CD14-positive monocyte (primary cell): ENCODE measurements around the gene ERCC6L2. TPM values are rescaled to one million over a fixed set of nuclear protein-coding genes. Genes with fewer than 3 reads are reported as not detected.

Source experiments
- DNase-seq, 3 donors: peaks; one replicate each; pipeline ENCODE4 v3.0.0-alpha.2; 2011 to 2022
- H2AFZ ChIP-seq: 2 replicates; pipeline ENCODE4 v1.6.0; 2012; ENCODE audit warnings: mild to moderate bottlenecking, low read depth, low read length, inconsistent platforms; ENCODE audit not compliant: insufficient read depth, poor library complexity, severe bottlenecking
- H3K27ac ChIP-seq, 2 donors: 1 replicate in 1 of 2; 2 replicates in 1 of 2; pipeline ENCODE4 v1.5.1; 2012 to 2013; ENCODE audit warnings: low read length in 2 of 2, control low read depth in 1 of 2, inconsistent platforms in 1 of 2, low read depth in 1 of 2, mild to moderate bottlenecking in 1 of 2
- H3K27me3 ChIP-seq, 2 donors: one replicate each; pipeline versions ENCODE4 v1.6.0 to v1.6.1; 2011 to 2013; ENCODE audit warnings: low read length in 2 of 2; ENCODE audit not compliant: control insufficient read depth in 2 of 2, insufficient read depth in 2 of 2
- H3K36me3 ChIP-seq, 2 donors: replicated peaks in 1 of 2; 1 replicate in 1 of 2; 2 replicates in 1 of 2; pipeline versions ENCODE4 v1.5.1 to v1.6.1; 2012 to 2013; ENCODE audit warnings: low read length in 2 of 2, control low read depth in 1 of 2, inconsistent platforms in 1 of 2, mild to moderate bottlenecking in 1 of 2; ENCODE audit not compliant: insufficient read depth in 2 of 2, control insufficient read depth in 1 of 2
- H3K4me1 ChIP-seq, 2 donors: 1 replicate in 1 of 2; 2 replicates in 1 of 2; pipeline versions ENCODE4 v1.5.1 to v1.6.1; 2012 to 2013; ENCODE audit warnings: low read length in 2 of 2, control low read depth in 1 of 2, inconsistent platforms in 1 of 2, mild to moderate bottlenecking in 1 of 2, moderate library complexity in 1 of 2; ENCODE audit not compliant: insufficient read depth in 2 of 2, control insufficient read depth in 1 of 2
- H3K4me2 ChIP-seq: replicated peaks from 2 replicates; pipeline ENCODE3; 2012; ENCODE audit warnings: low read length, moderate library complexity, mild to moderate bottlenecking; ENCODE audit not compliant: poor library complexity, severe bottlenecking; ENCODE audit errors: extremely low read depth
- H3K4me3 ChIP-seq, 3 experiments: fragments of 200-600 bp in 1 of 3; sonication (generic) in 1 of 3; replicated peaks in 1 of 3; 1 replicate in 2 of 3; 2 replicates in 1 of 3; pipeline ENCODE4 v1.5.1; 2011 to 2013; ENCODE audit warnings: low read length in 3 of 3, mild to moderate bottlenecking in 3 of 3, control low read depth in 2 of 3, low read depth in 2 of 3, inconsistent platforms in 1 of 3, moderate library complexity in 1 of 3
- H3K79me2 ChIP-seq: 2 replicates; pipeline ENCODE4 v1.6.0; 2012; ENCODE audit warnings: mild to moderate bottlenecking, control low read depth, inconsistent platforms, low read length, moderate library complexity; ENCODE audit not compliant: insufficient read depth
- H3K9ac ChIP-seq: 2 replicates; pipeline ENCODE4 v1.6.0; 2017; ENCODE audit warnings: low read length, mild to moderate bottlenecking; ENCODE audit not compliant: insufficient read depth, poor library complexity, severe bottlenecking
- H3K9me3 ChIP-seq, 2 donors: replicated peaks in 1 of 2; 1 replicate in 1 of 2; 2 replicates in 1 of 2; pipeline versions ENCODE4 v1.5.1 to v1.6.1; 2012 to 2013; ENCODE audit warnings: low read length in 2 of 2, control low read depth in 1 of 2; ENCODE audit not compliant: control insufficient read depth in 1 of 2, insufficient read depth in 1 of 2
- H4K20me1 ChIP-seq: 2 replicates; pipeline ENCODE4 v1.6.0; 2012; ENCODE audit warnings: mild to moderate bottlenecking, low read length, control low read depth, moderate library complexity; ENCODE audit not compliant: insufficient read depth
- H3K27ac Mint-ChIP-seq, 7 donors: one replicate each; pipeline ENCODE4 v1.8.0; 2020; ENCODE audit warnings: mild to moderate bottlenecking in 7 of 7, mixed read lengths in 7 of 7, moderate library complexity in 6 of 7, inconsistent platforms in 2 of 7
- H3K27me3 Mint-ChIP-seq, 3 donors: one replicate each; pipeline ENCODE4 v1.8.0; 2021 to 2022; ENCODE audit warnings: low read depth in 3 of 3, mild to moderate bottlenecking in 3 of 3, mixed read lengths in 3 of 3, moderate library complexity in 3 of 3, inconsistent platforms in 1 of 3
- H3K36me3 Mint-ChIP-seq, 2 donors: one replicate each; pipeline ENCODE4 v1.8.0; 2020; ENCODE audit warnings: mixed read lengths in 2 of 2, inconsistent platforms in 1 of 2, mild to moderate bottlenecking in 1 of 2
- H3K4me1 Mint-ChIP-seq: one replicate; pipeline ENCODE4 v1.8.0; 2020; ENCODE audit warnings: mild to moderate bottlenecking, mixed read lengths
- H3K4me3 Mint-ChIP-seq, 2 donors: one replicate each; pipeline ENCODE4 v1.8.0; 2020; ENCODE audit warnings: mild to moderate bottlenecking in 2 of 2, mixed read lengths in 2 of 2, moderate library complexity in 1 of 2
- H3K9me3 Mint-ChIP-seq, 7 donors: one replicate each; pipeline ENCODE4 v1.8.0; 2020 to 2022; ENCODE audit warnings: mixed read lengths in 7 of 7, mild to moderate bottlenecking in 6 of 7, moderate library complexity in 6 of 7, inconsistent platforms in 2 of 7
- WGBS: methylation state at CpG from one replicate; pipeline ENCODE4 v1.1.5; 2013; ENCODE audit warnings: missing lambda C conversion rate; ENCODE audit not compliant: insufficient coverage; 5-methylcytosine and 5-hydroxymethylcytosine counted together
- intact Hi-C, 2 donors: fragments of 100-400 bp; cut with micrococcal nuclease; formaldehyde crosslinking; loops; one replicate each; pipeline versions ENCODE4 v1.15.0 to v1.15.1; 2023
- polyA plus RNA-seq, 3 donors: library from polyadenylated mRNA; depleted of rRNA in 1 of 3; unstranded in 2 of 3; stranded (reverse) in 1 of 3; fragments of 300-500 nt in 2 of 3; fragments of >200 nt in 1 of 3; fragmentation: Illumina TruSeq in 2 of 3; gene quantifications; 1 replicate in 2 of 3; 2 replicates in 1 of 3; pipeline ENCODE4 v1.2.3, GENCODE V29; 2012 to 2021
- TF ChIP-seq, protein P1 (sequence below): fragments of 200-600 bp; IDR thresholded peaks from one replicate; pipeline ENCODE4 v1.8.0; 2022; ENCODE audit warnings: antibody characterized with exemption, mild to moderate bottlenecking

Gene ERCC6L2
- polyA plus RNA-seq, 3 donors, result 7.1 to 18.9 (median 7.2) TPM

DNA sequence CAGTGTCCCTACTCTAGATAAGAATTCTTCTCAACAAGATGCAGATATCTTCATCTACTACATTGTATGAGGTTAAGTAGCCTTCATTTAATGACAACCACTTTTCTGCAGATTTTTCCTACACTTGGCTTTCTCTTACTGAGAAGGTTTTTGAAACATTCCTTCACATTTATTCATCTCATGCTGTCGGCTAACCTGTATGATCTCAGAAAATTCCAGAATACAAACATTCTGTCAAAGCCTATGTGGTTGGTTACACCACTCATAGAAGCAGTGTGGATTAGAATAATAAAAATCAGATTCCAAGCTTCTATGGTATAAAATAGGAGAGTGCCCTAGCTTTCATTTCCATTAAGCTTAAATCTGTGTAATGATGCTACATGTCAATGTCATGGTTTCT lies 39.4 kb upstream of the ERCC6L2 start:
- WGBS, result no CpG with 5 or more reads among the region's 1 CpG

DNA sequence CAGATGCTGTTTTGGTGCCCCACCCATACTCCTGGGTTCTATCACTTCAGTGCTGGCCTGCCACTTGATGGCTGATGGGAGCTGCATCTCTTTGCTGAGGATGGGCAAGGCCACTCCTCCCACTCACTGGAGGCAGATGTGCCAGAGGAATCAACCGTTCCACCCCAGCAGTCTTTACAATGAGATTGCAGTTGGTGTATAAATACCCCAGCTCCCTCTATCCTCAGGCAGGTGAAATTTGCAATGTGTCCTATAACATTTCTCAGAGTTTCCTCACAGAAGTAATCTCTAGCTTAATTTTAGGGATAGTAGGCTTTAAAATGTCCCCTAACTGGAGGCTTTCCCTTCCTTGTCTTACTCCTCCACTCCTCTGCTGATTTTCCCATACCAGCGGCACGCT lies 36.5 kb upstream of the ERCC6L2 start:
- H3K36me3 ChIP-seq, result no peaks in the 10 kb centered on the region
- H3K4me2 ChIP-seq, result no peak overlapping the region
- Mint-ChIP-seq H3K9me3 (peaks cover 2 to 13% (median 4%) of the 10 kb centered on the region in 7 donors), H3K4me3 (no peak overlapping the region), H3K4me1 (no peaks in the 10 kb centered on the region), H3K27me3 (peaks cover 0 to 4% (median 3%) of the 10 kb centered on the region in 3 donors), H3K27ac (no peak overlapping the region), H3K36me3 (no peaks in the 10 kb centered on the region)
- intact Hi-C loops, result no loop called here
- H3K9me3 ChIP-seq, result peaks cover 0 to 4% of the 10 kb centered on the region in 2 donors
- H4K20me1 ChIP-seq, result no peaks in the 10 kb centered on the region
- no peaks in the 10 kb centered on the region for H3K27me3 ChIP-seq
- WGBS, result 100% methylated on average over 2 of the region's 3 CpGs
- no peak overlapping the region for H2AFZ ChIP-seq
- no peak overlapping the region for H3K27ac ChIP-seq
- H3K79me2 ChIP-seq, result no peaks in the 10 kb centered on the region
- H3K4me3 ChIP-seq, result no peak overlapping the region
- no peak overlapping the region for H3K9ac ChIP-seq
- no peak for DNase-seq
- TF ChIP-seq, protein P1, sequence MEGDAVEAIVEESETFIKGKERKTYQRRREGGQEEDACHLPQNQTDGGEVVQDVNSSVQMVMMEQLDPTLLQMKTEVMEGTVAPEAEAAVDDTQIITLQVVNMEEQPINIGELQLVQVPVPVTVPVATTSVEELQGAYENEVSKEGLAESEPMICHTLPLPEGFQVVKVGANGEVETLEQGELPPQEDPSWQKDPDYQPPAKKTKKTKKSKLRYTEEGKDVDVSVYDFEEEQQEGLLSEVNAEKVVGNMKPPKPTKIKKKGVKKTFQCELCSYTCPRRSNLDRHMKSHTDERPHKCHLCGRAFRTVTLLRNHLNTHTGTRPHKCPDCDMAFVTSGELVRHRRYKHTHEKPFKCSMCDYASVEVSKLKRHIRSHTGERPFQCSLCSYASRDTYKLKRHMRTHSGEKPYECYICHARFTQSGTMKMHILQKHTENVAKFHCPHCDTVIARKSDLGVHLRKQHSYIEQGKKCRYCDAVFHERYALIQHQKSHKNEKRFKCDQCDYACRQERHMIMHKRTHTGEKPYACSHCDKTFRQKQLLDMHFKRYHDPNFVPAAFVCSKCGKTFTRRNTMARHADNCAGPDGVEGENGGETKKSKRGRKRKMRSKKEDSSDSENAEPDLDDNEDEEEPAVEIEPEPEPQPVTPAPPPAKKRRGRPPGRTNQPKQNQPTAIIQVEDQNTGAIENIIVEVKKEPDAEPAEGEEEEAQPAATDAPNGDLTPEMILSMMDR, result no peak
- no peaks in the 10 kb centered on the region for H3K4me1 ChIP-seq

More for the DNA sequence above, 39.4 kb upstream of the ERCC6L2 start:
- no peak overlapping the region for H2AFZ ChIP-seq
- TF ChIP-seq, protein P1, result no peak
- no peaks in the 10 kb centered on the region for H3K79me2 ChIP-seq
- DNase-seq, result no peak
- Mint-ChIP-seq H3K9me3 (peaks cover 0 to 5% (median 0%) of the 10 kb centered on the region in 7 donors), H3K27ac (no peak overlapping the region), H3K27me3 (peaks cover 2% of the 10 kb centered on the region in 3 donors), H3K4me1 (no peaks in the 10 kb centered on the region), H3K36me3 (no peaks in the 10 kb centered on the region), H3K4me3 (no peak overlapping the region)
- intact Hi-C loops, result no loop called here
- no peaks in the 10 kb centered on the region for H3K36me3 ChIP-seq
- H3K4me1 ChIP-seq, result no peaks in the 10 kb centered on the region
- H3K4me2 ChIP-seq, result no peak overlapping the region
- no peak overlapping the region for H3K9ac ChIP-seq
- H3K4me3 ChIP-seq, result no peak overlapping the region
- no peak overlapping the region for H3K27ac ChIP-seq
- H4K20me1 ChIP-seq, result no peaks in the 10 kb centered on the region
- H3K27me3 ChIP-seq, result no peaks in the 10 kb centered on the region
- H3K9me3 ChIP-seq, result no peaks in the 10 kb centered on the region
